HG02759 (cell line): Measurements from ENCODE around the gene RAET1E.
"Not testable (repeated sequence)": the region's sequence is repeated elsewhere in the genome, so short reads cannot be mapped to it uniquely, and the experiment has no call there.

Experiments used
- ATAC-seq: cut with Tn5 transposase; IDR thresholded peaks from one replicate; pipeline ENCODE4 v1.9.1; 2021; ENCODE audit warnings: mild to moderate bottlenecking, moderate library complexity; ENCODE audit not compliant: unreplicated experiment

The RAET1E gene

GRCh38 chr6:149863698-149864577 is 34.0 kb downstream of the RAET1E start, which contains the start of gene LRP11:
LRP11 (minus strand) TSS chr6:149864359; CDS start chr6:149864020, 339 bp downstream.
- peak; percentile 89 for ATAC-seq

GRCh38 chr6:149862922-149863697 is 34.8 kb downstream of the RAET1E start:
- peak; percentile 38 for ATAC-seq

- ATAC-seq = not testable (repeated sequence)
Observed at GRCh38 chr6:149862424-149862738, 35.5 kb downstream of the RAET1E start.

- ATAC-seq = no peak
Observed at GRCh38 chr6:149861603-149862423, 36.1 kb downstream of the RAET1E start.

GRCh38 chr6:149860834-149861602 is 36.9 kb downstream of the RAET1E start:
- ATAC-seq = no peak

GRCh38 chr6:149860513-149860833 is 37.4 kb downstream of the RAET1E start:
- no peak for ATAC-seq

- no peak for ATAC-seq
Observed at GRCh38 chr6:149859938-149860337, 38.0 kb downstream of the RAET1E start.

GRCh38 chr6:149859368-149859767 is 38.5 kb downstream of the RAET1E start:
- no peak for ATAC-seq

- ATAC-seq = no peak
Observed at GRCh38 chr6:149857541-149857940, 40.4 kb downstream of the RAET1E start.

- no peak for ATAC-seq
Observed at GRCh38 chr6:149856256-149856994, 41.5 kb downstream of the RAET1E start.

- ATAC-seq = no peak
Observed at GRCh38 chr6:149855741-149856140, 42.2 kb downstream of the RAET1E start.

- no peak for ATAC-seq
Observed at GRCh38 chr6:149855040-149855654, 42.8 kb downstream of the RAET1E start.

- no peak for ATAC-seq
Observed at GRCh38 chr6:149854532-149854931, 43.4 kb downstream of the RAET1E start.

GRCh38 chr6:149854017-149854416 is 43.9 kb downstream of the RAET1E start:
- ATAC-seq = not testable (repeated sequence)

- ATAC-seq = no peak
Observed at GRCh38 chr6:149852881-149853280, 45.0 kb downstream of the RAET1E start.

- ATAC-seq = no peak
Observed at GRCh38 chr6:149852180-149852579, 45.7 kb downstream of the RAET1E start.

GRCh38 chr6:149851461-149852110 is 46.3 kb downstream of the RAET1E start:
- ATAC-seq = no peak

- ATAC-seq = not testable (repeated sequence)
Observed at GRCh38 chr6:149848343-149848742, 49.6 kb downstream of the RAET1E start.
